HL-60 (cell line): ENCODE measurements around the gene PTGES3.
"Not testable (repeated sequence)": the region's sequence is repeated elsewhere in the genome, so short reads cannot be mapped to it uniquely, and the experiment has no call there.

ENCODE experiments used
- DNase-seq, 2 experiments: peaks; one replicate each; pipeline ENCODE4 v3.0.0-alpha.2; 2010 to 2020; ENCODE audit warnings: low read depth in 1 of 2, low spot score in 1 of 2
- H3K27ac ChIP-seq: fragments of 250-450 bp; sonication (Bioruptor Pico); replicated peaks from 2 replicates; pipeline ENCODE4 v1.5.1; 2020; ENCODE audit warnings: mild to moderate bottlenecking, moderate library complexity
- H3K27me3 ChIP-seq: fragments of 250-450 bp; sonication (Bioruptor Pico); 2 replicates; pipeline ENCODE4 v1.5.1; 2021; ENCODE audit warnings: mild to moderate bottlenecking, moderate library complexity; ENCODE audit not compliant: insufficient read depth, poor library complexity, severe bottlenecking
- H3K4me3 ChIP-seq: replicated peaks from 2 replicates; pipeline ENCODE4 v1.5.1; 2011; ENCODE audit warnings: mild to moderate bottlenecking, control low read depth, low read length; ENCODE audit not compliant: insufficient read depth
- GABPA ChIP-seq: IDR thresholded peaks from 2 replicates; pipeline ENCODE4 v1.6.1; 2012; ENCODE audit warnings: low read depth
- POLR2AphosphoS5 ChIP-seq: IDR thresholded peaks from 2 replicates; pipeline ENCODE4 v1.6.1; 2012; ENCODE audit warnings: low read depth
- SPI1 ChIP-seq: IDR thresholded peaks from 2 replicates; pipeline ENCODE4 v1.6.1; 2012; ENCODE audit warnings: low read depth, mild to moderate bottlenecking, borderline replicate concordance
- TF ChIP-seq, protein P1 (sequence below): IDR thresholded peaks from one replicate; pipeline ENCODE4 v1.5.1; 2011; ENCODE audit warnings: low read length, control low read depth, inconsistent platforms; ENCODE audit not compliant: insufficient read depth
- TF ChIP-seq, protein P2 (sequence below): IDR thresholded peaks from 2 replicates; pipeline ENCODE4 v1.6.1; 2012; ENCODE audit warnings: low read depth; ENCODE audit not compliant: insufficient replicate concordance

The PTGES3 gene

DNA sequence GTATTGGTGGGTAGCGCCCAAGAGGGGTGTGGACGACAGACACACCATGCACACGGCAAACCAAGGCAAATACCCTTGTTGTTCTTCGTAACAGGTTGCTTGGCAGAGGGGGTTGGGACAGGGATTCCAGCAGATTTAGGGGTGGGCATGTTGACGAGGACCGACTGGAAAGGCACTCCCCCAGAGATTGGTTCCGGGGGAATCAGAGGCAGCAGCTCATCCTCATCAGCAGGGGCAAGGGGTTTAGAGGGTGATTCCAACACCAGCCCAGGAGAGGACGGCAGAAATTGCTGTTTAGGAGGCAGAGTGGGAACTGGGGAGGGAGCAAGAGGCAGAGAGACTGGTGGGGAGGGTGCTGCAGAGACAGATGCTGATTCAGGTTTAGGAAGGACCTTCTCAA, 27.7 kb upstream of the PTGES3 start:
- TF ChIP-seq, protein P1, sequence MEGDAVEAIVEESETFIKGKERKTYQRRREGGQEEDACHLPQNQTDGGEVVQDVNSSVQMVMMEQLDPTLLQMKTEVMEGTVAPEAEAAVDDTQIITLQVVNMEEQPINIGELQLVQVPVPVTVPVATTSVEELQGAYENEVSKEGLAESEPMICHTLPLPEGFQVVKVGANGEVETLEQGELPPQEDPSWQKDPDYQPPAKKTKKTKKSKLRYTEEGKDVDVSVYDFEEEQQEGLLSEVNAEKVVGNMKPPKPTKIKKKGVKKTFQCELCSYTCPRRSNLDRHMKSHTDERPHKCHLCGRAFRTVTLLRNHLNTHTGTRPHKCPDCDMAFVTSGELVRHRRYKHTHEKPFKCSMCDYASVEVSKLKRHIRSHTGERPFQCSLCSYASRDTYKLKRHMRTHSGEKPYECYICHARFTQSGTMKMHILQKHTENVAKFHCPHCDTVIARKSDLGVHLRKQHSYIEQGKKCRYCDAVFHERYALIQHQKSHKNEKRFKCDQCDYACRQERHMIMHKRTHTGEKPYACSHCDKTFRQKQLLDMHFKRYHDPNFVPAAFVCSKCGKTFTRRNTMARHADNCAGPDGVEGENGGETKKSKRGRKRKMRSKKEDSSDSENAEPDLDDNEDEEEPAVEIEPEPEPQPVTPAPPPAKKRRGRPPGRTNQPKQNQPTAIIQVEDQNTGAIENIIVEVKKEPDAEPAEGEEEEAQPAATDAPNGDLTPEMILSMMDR = no peak
- no peak; the same call in 1 of the 2 replicates for TF ChIP-seq POLR2AphosphoS5
- TF ChIP-seq GABPA = no peak
- TF ChIP-seq SPI1 = no peak
- TF ChIP-seq, protein P2, sequence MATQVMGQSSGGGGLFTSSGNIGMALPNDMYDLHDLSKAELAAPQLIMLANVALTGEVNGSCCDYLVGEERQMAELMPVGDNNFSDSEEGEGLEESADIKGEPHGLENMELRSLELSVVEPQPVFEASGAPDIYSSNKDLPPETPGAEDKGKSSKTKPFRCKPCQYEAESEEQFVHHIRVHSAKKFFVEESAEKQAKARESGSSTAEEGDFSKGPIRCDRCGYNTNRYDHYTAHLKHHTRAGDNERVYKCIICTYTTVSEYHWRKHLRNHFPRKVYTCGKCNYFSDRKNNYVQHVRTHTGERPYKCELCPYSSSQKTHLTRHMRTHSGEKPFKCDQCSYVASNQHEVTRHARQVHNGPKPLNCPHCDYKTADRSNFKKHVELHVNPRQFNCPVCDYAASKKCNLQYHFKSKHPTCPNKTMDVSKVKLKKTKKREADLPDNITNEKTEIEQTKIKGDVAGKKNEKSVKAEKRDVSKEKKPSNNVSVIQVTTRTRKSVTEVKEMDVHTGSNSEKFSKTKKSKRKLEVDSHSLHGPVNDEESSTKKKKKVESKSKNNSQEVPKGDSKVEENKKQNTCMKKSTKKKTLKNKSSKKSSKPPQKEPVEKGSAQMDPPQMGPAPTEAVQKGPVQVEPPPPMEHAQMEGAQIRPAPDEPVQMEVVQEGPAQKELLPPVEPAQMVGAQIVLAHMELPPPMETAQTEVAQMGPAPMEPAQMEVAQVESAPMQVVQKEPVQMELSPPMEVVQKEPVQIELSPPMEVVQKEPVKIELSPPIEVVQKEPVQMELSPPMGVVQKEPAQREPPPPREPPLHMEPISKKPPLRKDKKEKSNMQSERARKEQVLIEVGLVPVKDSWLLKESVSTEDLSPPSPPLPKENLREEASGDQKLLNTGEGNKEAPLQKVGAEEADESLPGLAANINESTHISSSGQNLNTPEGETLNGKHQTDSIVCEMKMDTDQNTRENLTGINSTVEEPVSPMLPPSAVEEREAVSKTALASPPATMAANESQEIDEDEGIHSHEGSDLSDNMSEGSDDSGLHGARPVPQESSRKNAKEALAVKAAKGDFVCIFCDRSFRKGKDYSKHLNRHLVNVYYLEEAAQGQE = no peak
- Histone ChIP-seq H3K4me3 (no peak overlapping the region), H3K27ac (peak overlapping the region; percentile 59), H3K27me3 (no peaks in the 10 kb centered on the region)
- peak in 1 of 2 experiments; percentile 23 for DNase-seq

DNA sequence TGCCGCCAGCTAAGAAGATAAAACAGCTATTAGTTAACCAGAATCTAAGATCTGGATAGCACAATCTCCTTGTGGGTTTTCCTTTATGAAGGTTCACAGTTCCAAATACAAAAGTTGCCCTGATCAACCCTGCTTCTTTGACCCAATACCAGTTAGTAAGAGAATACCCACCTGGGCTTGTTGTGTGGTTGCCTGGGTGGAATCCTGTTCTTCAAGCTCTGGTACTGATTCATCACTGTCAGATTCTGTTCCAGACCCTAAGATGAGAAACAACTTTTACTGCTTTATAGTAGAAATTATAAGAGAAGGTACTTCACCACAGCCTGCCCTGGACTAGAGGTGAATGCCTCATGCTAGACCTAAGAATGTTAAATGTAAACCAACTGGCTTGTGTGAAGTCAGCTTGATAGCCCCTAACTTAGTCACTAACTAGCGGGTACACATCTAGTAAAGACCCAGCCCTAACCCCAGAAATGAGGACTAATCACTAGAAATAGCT, 26.4 kb upstream of the PTGES3 start:
- Histone ChIP-seq H3K27ac (peak overlapping the region; percentile 26), H3K4me3 (no peak overlapping the region), H3K27me3 (no peaks in the 10 kb centered on the region)
- DNase-seq = peak in 1 of 2 experiments; percentile 14
- no peak for TF ChIP-seq GABPA
- TF ChIP-seq, protein P1 = no peak

- Histone ChIP-seq H3K27ac (peak overlapping the region; percentile 58), H3K27me3 (no peaks in the 10 kb centered on the region), H3K4me3 (no peak overlapping the region)
- TF ChIP-seq POLR2AphosphoS5 = no peak; the same call in 1 of the 2 replicates
- DNase-seq = peak; percentile 47 to 79
Measured at GRCh38 chr12:56713345-56713744, 25.3 kb upstream of the PTGES3 start.

DNA sequence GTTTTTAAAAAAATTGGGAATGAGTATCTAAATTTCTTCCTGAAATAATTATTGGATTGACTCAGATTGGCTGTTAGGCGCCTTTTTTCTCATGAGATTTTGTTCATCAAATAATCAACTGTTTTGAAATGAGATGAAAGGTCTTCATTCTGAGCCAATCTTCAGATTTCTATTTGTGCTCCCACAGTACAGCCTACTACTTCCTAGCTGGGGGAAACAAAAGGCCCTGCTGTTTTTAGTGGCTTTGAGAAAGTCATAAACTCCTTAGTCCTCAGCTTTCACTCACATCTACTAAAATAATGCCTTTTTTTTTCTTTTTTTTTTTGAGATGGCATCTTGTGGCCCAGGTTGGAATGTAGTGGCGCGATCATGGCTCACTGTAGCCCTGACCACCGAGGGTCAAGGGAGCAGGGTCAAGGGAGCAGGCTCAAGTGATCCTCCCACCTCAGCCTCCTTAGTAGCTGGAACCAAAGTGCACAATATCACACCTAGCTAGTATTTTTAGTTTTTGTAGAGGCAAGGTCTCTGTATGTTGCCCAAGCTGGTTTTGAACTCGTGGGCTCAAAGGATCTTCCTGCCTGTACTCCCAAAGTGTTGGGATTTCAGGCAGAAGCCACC, 21.8 kb upstream of the PTGES3 start:
- 0 out of 2 replicates have a peak overlapping the region, but pooled peaks have one; percentile 24 for H3K27ac ChIP-seq
- no peak for DNase-seq
- TF ChIP-seq GABPA (no peak), SPI1 (no peak), POLR2AphosphoS5 (no peak)
- TF ChIP-seq, protein P2 = no peak
- TF ChIP-seq, protein P1 = no peak
- H3K4me3 ChIP-seq = no peak overlapping the region
- no peaks in the 10 kb centered on the region for H3K27me3 ChIP-seq

DNA sequence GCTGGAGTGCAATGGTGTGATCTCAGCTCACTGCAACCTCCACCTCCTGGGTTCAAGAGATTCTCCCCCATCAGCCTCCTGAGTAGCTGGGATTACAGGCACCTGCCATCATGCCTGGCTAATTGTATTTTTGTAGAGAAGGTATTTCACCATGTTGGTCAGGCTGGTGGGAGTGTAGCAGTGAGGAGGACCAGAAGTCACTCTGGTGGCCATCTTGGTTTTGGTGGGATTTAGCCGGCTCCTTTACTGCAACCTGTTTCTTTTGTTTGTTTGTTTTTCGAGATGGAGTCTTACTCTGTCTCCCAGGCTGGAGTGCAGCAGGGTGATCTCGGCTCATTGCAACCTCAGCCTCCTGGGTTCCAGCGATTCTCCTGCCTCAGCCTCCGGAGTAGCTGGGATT, 16.4 kb upstream of the PTGES3 start:
- not testable (repeated sequence) for H3K4me3 ChIP-seq, H3K27me3 ChIP-seq, H3K27ac ChIP-seq, DNase-seq
